HEK293 (cell line): Measurements from ENCODE around the gene HLA-DQA1.

Experiments used
- KLF10 ChIP-seq: fragments of 450-650 bp; IDR thresholded peaks from 2 replicates; pipeline ENCODE4 v1.5.1; 2018; ENCODE audit warnings: missing biosample characterization, mild to moderate bottlenecking, missing genetic modification characterization
- TCF7L2 ChIP-seq: IDR thresholded peaks from 2 replicates; pipeline ENCODE4 v1.6.1; 2011; ENCODE audit warnings: low read depth, mild to moderate bottlenecking, inconsistent platforms, low read length, moderate library complexity, borderline replicate concordance
- ZNF24 ChIP-seq: fragments of 450-650 bp; formaldehyde crosslinking; IDR thresholded peaks from 2 replicates; pipeline ENCODE4 v1.5.1; 2016; ENCODE audit warnings: missing biosample characterization, missing genetic modification characterization
- TF ChIP-seq, protein P1 (sequence below): fragments of 450-650 bp; formaldehyde crosslinking; IDR thresholded peaks from 2 replicates; pipeline ENCODE4 v1.5.1; 2016; ENCODE audit warnings: missing biosample characterization, missing genetic modification characterization

DNA sequence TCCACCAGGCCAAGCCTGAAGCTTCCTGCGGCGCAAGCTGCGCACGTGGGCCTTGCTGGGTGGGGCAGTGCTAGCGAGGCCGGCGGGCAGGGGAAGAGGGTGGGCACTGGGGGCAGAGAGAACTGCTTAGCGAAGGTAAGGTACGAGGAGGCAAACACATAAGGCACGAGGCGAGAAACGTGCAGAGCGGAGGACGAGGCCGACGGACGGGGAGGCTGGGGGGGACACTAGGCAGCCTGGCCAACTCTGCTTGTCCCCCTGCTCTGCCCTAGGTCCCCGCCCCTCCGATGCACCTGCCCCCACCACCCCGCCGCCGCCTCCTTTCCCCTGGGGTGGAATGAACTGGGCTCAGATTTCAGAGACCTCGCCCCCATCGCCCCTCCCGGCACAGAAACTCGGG is 27.1 kb downstream of the HLA-DQA1 start:
- TF ChIP-seq ZNF24 (tag by site-specific recombination) (no peak), KLF10 (no peak), TCF7L2 (no peak)
- TF ChIP-seq, protein P1, sequence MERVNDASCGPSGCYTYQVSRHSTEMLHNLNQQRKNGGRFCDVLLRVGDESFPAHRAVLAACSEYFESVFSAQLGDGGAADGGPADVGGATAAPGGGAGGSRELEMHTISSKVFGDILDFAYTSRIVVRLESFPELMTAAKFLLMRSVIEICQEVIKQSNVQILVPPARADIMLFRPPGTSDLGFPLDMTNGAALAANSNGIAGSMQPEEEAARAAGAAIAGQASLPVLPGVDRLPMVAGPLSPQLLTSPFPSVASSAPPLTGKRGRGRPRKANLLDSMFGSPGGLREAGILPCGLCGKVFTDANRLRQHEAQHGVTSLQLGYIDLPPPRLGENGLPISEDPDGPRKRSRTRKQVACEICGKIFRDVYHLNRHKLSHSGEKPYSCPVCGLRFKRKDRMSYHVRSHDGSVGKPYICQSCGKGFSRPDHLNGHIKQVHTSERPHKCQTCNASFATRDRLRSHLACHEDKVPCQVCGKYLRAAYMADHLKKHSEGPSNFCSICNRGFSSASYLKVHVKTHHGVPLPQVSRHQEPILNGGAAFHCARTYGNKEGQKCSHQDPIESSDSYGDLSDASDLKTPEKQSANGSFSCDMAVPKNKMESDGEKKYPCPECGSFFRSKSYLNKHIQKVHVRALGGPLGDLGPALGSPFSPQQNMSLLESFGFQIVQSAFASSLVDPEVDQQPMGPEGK (tag by site-specific recombination) = no peak
